ENCODE data around the gene SPOCK1. TPM values are rescaled to one million over a fixed set of nuclear protein-coding genes. Genes with fewer than 3 reads are reported as not detected.

The SPOCK1 gene
- total RNA-seq, 1 experiment from 2014 or later: 0.27 TPM

DNA sequence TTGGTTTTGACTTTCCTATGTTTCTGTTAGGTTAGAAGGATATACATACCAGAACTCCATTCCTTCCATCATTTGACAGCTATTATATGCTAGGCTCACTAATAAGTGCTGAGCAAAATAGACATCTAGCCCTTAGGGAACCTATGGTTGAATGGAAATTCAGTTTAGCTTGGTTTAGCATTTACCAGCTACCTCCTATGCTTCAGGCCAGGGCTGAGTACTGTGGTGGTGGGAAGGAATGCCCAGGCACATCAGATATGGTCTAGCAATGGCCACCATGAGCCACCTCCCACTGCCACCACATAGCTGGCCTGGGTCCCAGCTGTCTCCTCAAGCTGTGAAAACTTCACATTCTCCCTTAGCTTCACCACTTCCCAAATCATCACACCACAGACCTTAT is 89.4 kb downstream of the SPOCK1 start:
- H3K9me2 ChIP-seq (ENCODE audit: insufficient read depth): no peaks in the 10 kb centered on the region
- H3K27ac ChIP-seq (ENCODE audit: low read depth, low read length): no peak overlapping the region
- ChIA-PET POLR2A (no interaction called here), RAD21 (ENCODE audit: low non-redundant PET in 1 of 2, low total read pairs in 2 of 2, uncharacterized antibody in 2 of 2, unreplicated experiment in 2 of 2) (no interaction called here), CTCF (no interaction called here)
- no peak overlapping the region for H3K4me3 ChIP-seq (replicated peaks in 1 of 2; ENCODE audit: low read depth in 1 of 2, low read length in 2 of 2)
- H3K79me2 ChIP-seq (ENCODE audit: insufficient read depth, low read length): no peaks in the 10 kb centered on the region
- H3K36me3 ChIP-seq (ENCODE audit: control insufficient read depth in 1 of 2, insufficient read depth in 2 of 2, low read length in 2 of 2): no peaks in the 10 kb centered on the region
- no peaks in the 10 kb centered on the region for H4K20me1 ChIP-seq (ENCODE audit: insufficient read depth)
- H2AFZ ChIP-seq (ENCODE audit: low read depth, low read length, poor library complexity, severe bottlenecking): no peak overlapping the region
- TF ChIP-seq, protein P1, sequence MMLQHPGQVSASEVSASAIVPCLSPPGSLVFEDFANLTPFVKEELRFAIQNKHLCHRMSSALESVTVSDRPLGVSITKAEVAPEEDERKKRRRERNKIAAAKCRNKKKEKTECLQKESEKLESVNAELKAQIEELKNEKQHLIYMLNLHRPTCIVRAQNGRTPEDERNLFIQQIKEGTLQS (IDR thresholded peaks at IDR 0.05): no peak
- no peak for TF ChIP-seq EZH2 (IDR thresholded peaks at IDR 0.05)
- no peak for TF ChIP-seq SRF (IDR thresholded peaks at IDR 0.05; ENCODE audit: low read depth)
- DNase-seq (ENCODE audit: low read depth, low spot score) (no peak), ATAC-seq (no peak)
- intact Hi-C loops (cut with micrococcal nuclease): no loop called here
- BruUV-seq (replicated peaks): no TSS peak
- no peak overlapping the region for H3K9ac ChIP-seq (ENCODE audit: low read length)
- peaks cover 21% of the 10 kb centered on the region for H3K27me3 ChIP-seq (ENCODE audit: insufficient read depth, low read length)
- H3K9me3 ChIP-seq (ENCODE audit: control insufficient read depth in 1 of 2, insufficient read depth in 1 of 2, low read depth in 1 of 2, low read length in 2 of 2): no peaks in the 10 kb centered on the region
- H3K4me1 ChIP-seq (ENCODE audit: control insufficient read depth in 1 of 2, insufficient read depth in 2 of 2, low read length in 2 of 2): no peaks in the 10 kb centered on the region
- no peak overlapping the region for H3K4me2 ChIP-seq (ENCODE audit: low read length)

DNA sequence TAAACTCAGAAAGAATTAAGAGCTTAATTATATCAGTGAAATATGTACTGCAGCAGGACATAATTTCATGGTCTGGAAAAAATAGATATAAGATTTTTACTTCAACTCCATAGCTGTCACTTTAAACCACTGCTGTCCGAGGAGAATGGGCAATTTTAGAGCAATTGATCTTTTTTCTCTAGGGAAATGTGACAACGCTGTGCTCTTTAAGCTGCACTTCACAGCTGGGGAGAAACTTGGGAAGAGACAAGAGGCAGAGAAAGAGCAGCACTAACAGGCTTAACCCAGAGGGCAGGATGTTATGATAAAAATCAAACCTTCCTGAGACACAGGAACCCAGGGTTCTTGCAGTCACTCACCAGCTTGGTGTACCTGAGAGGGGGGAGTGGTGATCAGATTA is 92.0 kb downstream of the SPOCK1 start:
- Histone ChIP-seq H3K4me1 (ENCODE audit: control insufficient read depth in 1 of 2, insufficient read depth in 2 of 2, low read length in 2 of 2) (no peaks in the 10 kb centered on the region), H3K9me3 (ENCODE audit: control insufficient read depth in 1 of 2, insufficient read depth in 1 of 2, low read depth in 1 of 2, low read length in 2 of 2) (no peaks in the 10 kb centered on the region), H3K9me2 (ENCODE audit: insufficient read depth) (no peaks in the 10 kb centered on the region), H3K27ac (ENCODE audit: low read depth, low read length) (no peak overlapping the region), H3K4me3 (replicated peaks in 1 of 2; ENCODE audit: low read depth in 1 of 2, low read length in 2 of 2) (no peak overlapping the region), H3K27me3 (ENCODE audit: insufficient read depth, low read length) (peaks cover 42% of the 10 kb centered on the region), H3K36me3 (ENCODE audit: control insufficient read depth in 1 of 2, insufficient read depth in 2 of 2, low read length in 2 of 2) (no peaks in the 10 kb centered on the region), H3K9ac (ENCODE audit: low read length) (no peak overlapping the region), H3K4me2 (ENCODE audit: low read length) (no peak overlapping the region), H4K20me1 (ENCODE audit: insufficient read depth) (no peaks in the 10 kb centered on the region), H2AFZ (ENCODE audit: low read depth, low read length, poor library complexity, severe bottlenecking) (no peak overlapping the region), H3K79me2 (ENCODE audit: insufficient read depth, low read length) (no peaks in the 10 kb centered on the region)
- ATAC-seq (no peak), DNase-seq (ENCODE audit: low read depth, low spot score) (no peak)
- POLR2A ChIA-PET: no interaction called here
- CTCF ChIA-PET: no interaction called here
- RAD21 ChIA-PET (ENCODE audit: low non-redundant PET in 1 of 2, low total read pairs in 2 of 2, uncharacterized antibody in 2 of 2, unreplicated experiment in 2 of 2): no interaction called here
- no TSS peak for BruUV-seq (replicated peaks)
- intact Hi-C loops (cut with micrococcal nuclease): no loop called here
- TF ChIP-seq SP1 (IDR thresholded peaks at IDR 0.05; ENCODE audit: low read depth): no peak
- no peak for TF ChIP-seq YY1 (IDR thresholded peaks at IDR 0.05; ENCODE audit: extremely low read depth, insufficient replicate concordance, low read depth, low read length)
- no peak for TF ChIP-seq EZH2 (IDR thresholded peaks at IDR 0.05)
- no peak for TF ChIP-seq POLR2AphosphoS5 (IDR thresholded peaks at IDR 0.05; ENCODE audit: low read depth, low read length)
- no peak for TF ChIP-seq CEBPB (IDR thresholded peaks at IDR 0.05; ENCODE audit: low read depth)
- TF ChIP-seq SRF (IDR thresholded peaks at IDR 0.05; ENCODE audit: low read depth): no peak
- TF ChIP-seq, protein P2, sequence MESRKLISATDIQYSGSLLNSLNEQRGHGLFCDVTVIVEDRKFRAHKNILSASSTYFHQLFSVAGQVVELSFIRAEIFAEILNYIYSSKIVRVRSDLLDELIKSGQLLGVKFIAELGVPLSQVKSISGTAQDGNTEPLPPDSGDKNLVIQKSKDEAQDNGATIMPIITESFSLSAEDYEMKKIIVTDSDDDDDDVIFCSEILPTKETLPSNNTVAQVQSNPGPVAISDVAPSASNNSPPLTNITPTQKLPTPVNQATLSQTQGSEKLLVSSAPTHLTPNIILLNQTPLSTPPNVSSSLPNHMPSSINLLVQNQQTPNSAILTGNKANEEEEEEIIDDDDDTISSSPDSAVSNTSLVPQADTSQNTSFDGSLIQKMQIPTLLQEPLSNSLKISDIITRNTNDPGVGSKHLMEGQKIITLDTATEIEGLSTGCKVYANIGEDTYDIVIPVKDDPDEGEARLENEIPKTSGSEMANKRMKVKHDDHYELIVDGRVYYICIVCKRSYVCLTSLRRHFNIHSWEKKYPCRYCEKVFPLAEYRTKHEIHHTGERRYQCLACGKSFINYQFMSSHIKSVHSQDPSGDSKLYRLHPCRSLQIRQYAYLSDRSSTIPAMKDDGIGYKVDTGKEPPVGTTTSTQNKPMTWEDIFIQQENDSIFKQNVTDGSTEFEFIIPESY (IDR thresholded peaks at IDR 0.05; ENCODE audit: extremely low read depth, insufficient replicate concordance, low read length): no peak

Measured in HCT116 (cell line).